Left renal pelvis (tissue), 4 donors: ENCODE measurements around the gene ZBTB4. TPM values are rescaled to one million over a fixed set of nuclear protein-coding genes. Genes with fewer than 3 reads are reported as not detected.
"Not testable (repeated sequence)": the region's sequence is repeated elsewhere in the genome, so short reads cannot be mapped to it uniquely, and the experiment has no call there.

Experiments
- DNase-seq, 4 donors: peaks; one replicate each; pipeline ENCODE4 v3.0.0-alpha.2; 2013; ENCODE audit warnings: low read depth in 4 of 4, low spot score in 3 of 4
- polyA plus RNA-seq, 4 donors: library from polyadenylated mRNA; unstranded; fragments of 120-200 nt; gene quantifications; one replicate each; pipeline ENCODE4 v1.2.1, GENCODE V29; 2013; ENCODE audit not compliant: insufficient read length in 4 of 4

Gene ZBTB4
- polyA plus RNA-seq, 4 donors = 36.1 to 46.1 (median 43.4) TPM

GRCh38 chr17:7475764-7476422 lies 3.5 kb downstream of the ZBTB4 start:
- DNase-seq = no peak

- DNase-seq = not testable (repeated sequence)
Measured at GRCh38 chr17:7474767-7475166, 4.7 kb downstream of the ZBTB4 start.

GRCh38 chr17:7471729-7472128 lies 7.7 kb downstream of the ZBTB4 start:
- DNase-seq = no peak

- DNase-seq = not testable (repeated sequence)
Measured at GRCh38 chr17:7470457-7470973, 8.9 kb downstream of the ZBTB4 start.

GRCh38 chr17:7469843-7470242 lies 9.6 kb downstream of the ZBTB4 start:
- not testable (repeated sequence) for DNase-seq

GRCh38 chr17:7468804-7469389 lies 10.5 kb downstream of the ZBTB4 start:
- no peak for DNase-seq

GRCh38 chr17:7468290-7468689 lies 11.1 kb downstream of the ZBTB4 start:
- no peak for DNase-seq

GRCh38 chr17:7467498-7467897 lies 11.9 kb downstream of the ZBTB4 start:
- no peak for DNase-seq

GRCh38 chr17:7466639-7467341 lies 12.6 kb downstream of the ZBTB4 start:
- no peak for DNase-seq

- DNase-seq = no peak
Measured at GRCh38 chr17:7466318-7466638, 13.2 kb downstream of the ZBTB4 start.

- DNase-seq = no peak
Measured at GRCh38 chr17:7465597-7466275, 13.7 kb downstream of the ZBTB4 start.

- DNase-seq = no peak
Measured at GRCh38 chr17:7464081-7464480, 15.3 kb downstream of the ZBTB4 start.

- DNase-seq = no peak
Measured at GRCh38 chr17:7463372-7463846, 16.0 kb downstream of the ZBTB4 start.

GRCh38 chr17:7462474-7463371 lies 16.7 kb downstream of the ZBTB4 start:
- no peak for DNase-seq

- DNase-seq = no peak
Measured at GRCh38 chr17:7460850-7461660, 18.4 kb downstream of the ZBTB4 start.

- DNase-seq = no peak
Measured at GRCh38 chr17:7459961-7460545, 19.4 kb downstream of the ZBTB4 start.

- DNase-seq = no peak
Measured at GRCh38 chr17:7448461-7448860, 31.0 kb downstream of the ZBTB4 start.

GRCh38 chr17:7445619-7445968 lies 33.8 kb downstream of the ZBTB4 start:
- no peak for DNase-seq
